Endothelial cell of umbilical vein (primary cell): ENCODE data around the gene PAIP2. TPM values are rescaled to one million over a fixed set of nuclear protein-coding genes. Genes with fewer than 3 reads are reported as not detected.

Experiments used
- BruUV-seq: library from RNA; stranded (reverse); fragments of 400-500 nt; replicated peaks from 2 replicates; lab custom pipeline; 2021; lab: Mats Ljungman, UMichigan
- CTCF ChIA-PET: fragments of 300-600, 350-600 bp; sonication (Branson Sonifier 250); formaldehyde crosslinking; loops from one replicate; lab custom pipeline; 2021; ENCODE audit warnings: antibody characterized with exemption, inconsistent platforms; lab: Charles Lee
- POLR2A ChIA-PET: fragments of 300-600, 350-600 bp; sonication (Branson Sonifier 250); formaldehyde crosslinking; loops from one replicate; lab custom pipeline; 2021; ENCODE audit warnings: antibody characterized with exemption, inconsistent platforms; lab: Charles Lee
- DNase-seq: peaks from one replicate; pipeline ENCODE4 v3.0.0-alpha.2; 2011; ENCODE audit warnings: low read depth, low spot score
- FAIRE-seq: peaks from 2 replicates; lab custom pipeline; 2011; peaks lifted over from hg19 to GRCh38; lab: Jason Lieb, UNC
- H2AFZ ChIP-seq: 2 replicates; pipeline ENCODE4 v1.6.0; 2012; ENCODE audit warnings: low read depth, low read length, control low read depth, inconsistent platforms
- H3K27ac ChIP-seq: 2 replicates; pipeline ENCODE4 v1.5.1; 2011; ENCODE audit warnings: low read depth, mild to moderate bottlenecking, control low read depth, low read length, moderate library complexity; ENCODE audit not compliant: insufficient read depth
- H3K27me3 ChIP-seq, 2 experiments: 2 replicates each; pipeline versions ENCODE4 v1.6.0 to v1.6.1; 2011; ENCODE audit warnings: low read length in 2 of 2, mixed read lengths in 1 of 2; ENCODE audit not compliant: control insufficient read depth in 2 of 2, insufficient read depth in 2 of 2
- H3K36me3 ChIP-seq, 2 experiments: 2 replicates in 1 of 2; 3 replicates in 1 of 2; pipeline ENCODE4 v1.5.1; 2011; ENCODE audit warnings: low read length in 2 of 2, mild to moderate bottlenecking in 1 of 2, moderate library complexity in 1 of 2; ENCODE audit not compliant: control insufficient read depth in 2 of 2, insufficient read depth in 2 of 2; ENCODE audit errors: extremely low read depth in 1 of 2
- H3K4me1 ChIP-seq: 3 replicates; pipeline ENCODE4 v1.5.1; 2011; ENCODE audit warnings: mild to moderate bottlenecking, low read length; ENCODE audit not compliant: control insufficient read depth, insufficient read depth; ENCODE audit errors: extremely low read depth
- H3K4me2 ChIP-seq: 2 replicates; pipeline ENCODE4 v1.6.1; 2011; ENCODE audit warnings: low read length, control low read depth, mixed read lengths; ENCODE audit not compliant: insufficient read depth
- H3K4me3 ChIP-seq, 3 experiments: fragments of 200-600 bp in 1 of 3; sonication (generic), shearing (Covaris generic) in 1 of 3; replicated peaks in 1 of 3; 2 replicates each; pipeline ENCODE4 v1.5.1; 2011 to 2016; ENCODE audit warnings: control low read depth in 3 of 3, low read length in 3 of 3, mild to moderate bottlenecking in 2 of 3, inconsistent platforms in 1 of 3, low read depth in 1 of 3, moderate library complexity in 1 of 3; ENCODE audit not compliant: insufficient read depth in 1 of 3
- H3K79me2 ChIP-seq: 2 replicates; pipeline ENCODE4 v1.6.0; 2012; ENCODE audit warnings: low read length, inconsistent platforms; ENCODE audit not compliant: control insufficient read depth, insufficient read depth
- H3K9ac ChIP-seq: replicated peaks from 2 replicates; pipeline ENCODE3; 2011; ENCODE audit warnings: low read length, control low read depth; ENCODE audit not compliant: insufficient read depth; ENCODE audit errors: extremely low read depth
- H3K9me1 ChIP-seq: replicated peaks from 3 replicates; pipeline ENCODE4 v1.6.0; 2011; ENCODE audit warnings: mild to moderate bottlenecking, low read length; ENCODE audit not compliant: control insufficient read depth, insufficient read depth; ENCODE audit errors: extremely low read depth
- H3K9me3 ChIP-seq: replicated peaks from 2 replicates; pipeline ENCODE4 v1.5.1; 2012; ENCODE audit warnings: low read length, inconsistent platforms; ENCODE audit not compliant: control insufficient read depth, insufficient read depth
- H4K20me1 ChIP-seq: replicated peaks from 2 replicates; pipeline ENCODE3; 2011; ENCODE audit warnings: mild to moderate bottlenecking, low read length; ENCODE audit not compliant: control insufficient read depth, insufficient read depth; ENCODE audit errors: extremely low read depth
- EZH2 ChIP-seq: IDR thresholded peaks from 2 replicates; pipeline ENCODE4 v1.6.1; 2012; ENCODE audit warnings: borderline replicate concordance, low read depth, mild to moderate bottlenecking, moderate library complexity, low read length, inconsistent platforms; ENCODE audit not compliant: severe bottlenecking
- FOS ChIP-seq: IDR thresholded peaks from 2 replicates; pipeline ENCODE4 v1.6.1; 2011; ENCODE audit warnings: mild to moderate bottlenecking, low read length, moderate library complexity, borderline replicate concordance; ENCODE audit not compliant: insufficient read depth
- GATA2 ChIP-seq: IDR thresholded peaks from 2 replicates; pipeline ENCODE4 v1.7.0; 2011; ENCODE audit warnings: low read depth, mild to moderate bottlenecking, moderate library complexity, mixed read lengths, low read length; ENCODE audit not compliant: insufficient read length, insufficient read depth
- JUN ChIP-seq: IDR thresholded peaks from 2 replicates; pipeline ENCODE4 v1.6.1; 2011; ENCODE audit warnings: borderline replicate concordance, low read depth; ENCODE audit not compliant: insufficient read length, insufficient read depth
- MAX ChIP-seq: IDR thresholded peaks from 2 replicates; pipeline ENCODE4 v1.6.1; 2011; ENCODE audit not compliant: insufficient read depth, insufficient read length
- MYC ChIP-seq: IDR thresholded peaks from one replicate; pipeline ENCODE4 v1.6.1; 2011; ENCODE audit warnings: mild to moderate bottlenecking, low read depth, low read length
- POLR2A ChIP-seq: IDR thresholded peaks from 2 replicates; pipeline ENCODE4 v1.6.1; 2012; ENCODE audit warnings: low read depth, mild to moderate bottlenecking, control low read depth, low read length
- POLR2AphosphoS5 ChIP-seq: IDR thresholded peaks from 2 replicates; pipeline ENCODE4 v1.6.1; 2012; ENCODE audit warnings: low read depth, mild to moderate bottlenecking, control low read depth, low read length, moderate library complexity; ENCODE audit not compliant: insufficient read depth
- dilution Hi-C: fragments of 300-500 bp; cut with MboI; formaldehyde crosslinking; loops from one replicate; pipeline ENCODE4 v1.15.0; 2019; ENCODE audit warnings: low sequenced_read_pairs; ENCODE audit not compliant: extremely low pct_ligation_motif_present
- intact Hi-C: fragments of 100-400 bp; cut with micrococcal nuclease; formaldehyde crosslinking; loops from one replicate; pipeline ENCODE4 v1.10.0; 2022
- polyA plus RNA-seq, 4 experiments: library from polyadenylated mRNA; depleted of rRNA in 3 of 4; stranded (reverse) in 3 of 4; unstranded in 1 of 4; fragments of >200 nt; gene quantifications; 2 replicates each; pipeline versions ENCODE4 v1.2.1 to v1.2.3, GENCODE V29; 2011 to 2012; ENCODE audit warnings: missing spikeins in 1 of 4
- total RNA-seq: library from RNA; stranded (reverse); gene quantifications from 2 replicates; pipeline ENCODE4 v1.2.3, GENCODE V29; 2021
- TF ChIP-seq, protein P1 (sequence below), 2 donors: IDR thresholded peaks; 1 replicate in 1 of 2; 2 replicates in 1 of 2; pipeline ENCODE4 v1.5.1; 2011; ENCODE audit warnings: low read length in 2 of 2, mild to moderate bottlenecking in 2 of 2, moderate library complexity in 2 of 2, control low read depth in 1 of 2, inconsistent platforms in 1 of 2, low read depth in 1 of 2; ENCODE audit not compliant: insufficient read depth in 1 of 2; ENCODE audit errors: extremely low read depth in 1 of 2

PAIP2 gene
- total and polyA plus RNA-seq, 2 donors (not counting 3 experiments of a cell fraction or from before 2014, with no cell fraction given): 52.1 to 80.4 TPM

DNA sequence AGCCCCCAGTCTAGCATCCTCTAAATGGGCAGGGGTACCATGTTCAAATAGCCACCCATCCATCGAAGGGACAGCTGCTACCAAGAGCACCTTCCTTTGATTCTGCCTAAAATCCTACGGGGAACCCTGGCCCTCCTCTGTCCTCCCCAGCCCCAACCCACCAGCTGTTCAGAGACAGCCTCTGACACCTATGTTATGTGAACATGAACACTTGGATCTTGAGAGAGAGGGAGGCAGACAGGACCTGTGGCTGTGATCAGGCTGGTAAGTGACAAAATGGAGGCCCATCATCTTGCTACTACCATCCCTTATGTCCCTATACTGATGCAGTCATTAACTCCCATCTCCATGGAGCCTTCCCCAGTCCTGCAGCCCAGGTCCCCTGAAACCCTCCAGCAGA is 33.3 kb downstream of the PAIP2 start:
- no peak overlapping the region for H3K27ac ChIP-seq
- DNase-seq (no peak), FAIRE-seq (no peak)
- no peak overlapping the region for H3K4me3 ChIP-seq
- intact Hi-C loops (no loop called here), dilution Hi-C loops (no loop called here)
- H2AFZ ChIP-seq: no peak overlapping the region
- POLR2A ChIA-PET: no interaction called here
- H3K9me3 ChIP-seq: no peaks in the 10 kb centered on the region
- no peaks in the 10 kb centered on the region for H3K27me3 ChIP-seq
- H4K20me1 ChIP-seq: no peaks in the 10 kb centered on the region
- H3K9ac ChIP-seq: no peak overlapping the region
- no peak overlapping the region for H3K4me2 ChIP-seq
- CTCF ChIA-PET: interaction anchor here (1.2 kb wide), 1 partner anchor 21 kb away, joined by 3 read pairs; no protein-coding TSS in a partner anchor
- no TSS peak for BruUV-seq
- H3K4me1 ChIP-seq: no peaks in the 10 kb centered on the region
- TF ChIP-seq GATA2: no peak
- TF ChIP-seq EZH2: no peak
- TF ChIP-seq, protein P1, sequence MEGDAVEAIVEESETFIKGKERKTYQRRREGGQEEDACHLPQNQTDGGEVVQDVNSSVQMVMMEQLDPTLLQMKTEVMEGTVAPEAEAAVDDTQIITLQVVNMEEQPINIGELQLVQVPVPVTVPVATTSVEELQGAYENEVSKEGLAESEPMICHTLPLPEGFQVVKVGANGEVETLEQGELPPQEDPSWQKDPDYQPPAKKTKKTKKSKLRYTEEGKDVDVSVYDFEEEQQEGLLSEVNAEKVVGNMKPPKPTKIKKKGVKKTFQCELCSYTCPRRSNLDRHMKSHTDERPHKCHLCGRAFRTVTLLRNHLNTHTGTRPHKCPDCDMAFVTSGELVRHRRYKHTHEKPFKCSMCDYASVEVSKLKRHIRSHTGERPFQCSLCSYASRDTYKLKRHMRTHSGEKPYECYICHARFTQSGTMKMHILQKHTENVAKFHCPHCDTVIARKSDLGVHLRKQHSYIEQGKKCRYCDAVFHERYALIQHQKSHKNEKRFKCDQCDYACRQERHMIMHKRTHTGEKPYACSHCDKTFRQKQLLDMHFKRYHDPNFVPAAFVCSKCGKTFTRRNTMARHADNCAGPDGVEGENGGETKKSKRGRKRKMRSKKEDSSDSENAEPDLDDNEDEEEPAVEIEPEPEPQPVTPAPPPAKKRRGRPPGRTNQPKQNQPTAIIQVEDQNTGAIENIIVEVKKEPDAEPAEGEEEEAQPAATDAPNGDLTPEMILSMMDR (IDR thresholded peaks at IDR 0.05; ENCODE audit: extremely low read depth in 1 of 2, insufficient read depth in 1 of 2, low read depth in 1 of 2, low read length in 2 of 2): no peak
- TF ChIP-seq MYC: no peak
- no peak for TF ChIP-seq POLR2A
- TF ChIP-seq JUN: no peak
- no peak for TF ChIP-seq MAX
- no peak for TF ChIP-seq FOS
- no peak for TF ChIP-seq POLR2AphosphoS5
- no peaks in the 10 kb centered on the region for H3K79me2 ChIP-seq
- H3K36me3 ChIP-seq: peaks cover 2 to 3% of the 10 kb centered on the region in 2 experiments
- H3K9me1 ChIP-seq: no peaks in the 10 kb centered on the region
